Gastroesophageal sphincter (tissue), 4 donors: ENCODE measurements around the gene FANCC. TPM values are rescaled to one million over a fixed set of nuclear protein-coding genes. Genes with fewer than 3 reads are reported as not detected.

Experiments
- ATAC-seq: fragments of 150-250 bp; one replicate; pipeline ENCODE4 v1.9.1; 2016; ENCODE audit warnings: mild to moderate bottlenecking, moderate library complexity
- H3K27ac ChIP-seq, 4 donors: fragments of 200-600 bp; sonication (generic) in 3 of 4; 1 replicate in 3 of 4; 2 replicates in 1 of 4; pipeline ENCODE4 v1.5.1; 2016 to 2019
- H3K27me3 ChIP-seq: fragments of 200-600 bp; sonication (generic); one replicate; pipeline ENCODE4 v1.5.1; 2019
- H3K36me3 ChIP-seq, 2 donors: fragments of 200-600 bp; sonication (generic); one replicate each; pipeline ENCODE4 v1.5.1; 2019; ENCODE audit warnings: control low read depth in 1 of 2
- H3K4me1 ChIP-seq, 3 donors: fragments of 200-600 bp; sonication (generic); 1 replicate in 2 of 3; 2 replicates in 1 of 3; pipeline ENCODE4 v1.5.1; 2016 to 2019; ENCODE audit warnings: control low read depth in 2 of 3
- H3K4me3 ChIP-seq, 2 donors: fragments of 200-600 bp; sonication (generic); one replicate each; pipeline ENCODE4 v1.5.1; 2019; ENCODE audit warnings: mild to moderate bottlenecking in 1 of 2, moderate library complexity in 1 of 2
- H3K9me3 ChIP-seq, 3 donors: fragments of 200-600 bp; sonication (generic); one replicate each; pipeline ENCODE4 v1.5.1; 2017 to 2019; ENCODE audit warnings: control low read depth in 2 of 3
- CTCF ChIP-seq, 4 experiments: fragments of 200-600 bp in 2 of 4; fragments of 450-650 bp in 2 of 4; sonication (generic) in 1 of 4; IDR thresholded peaks; one replicate each; pipeline ENCODE4 v1.5.1; 2017 to 2019; ENCODE audit warnings: antibody characterized with exemption in 4 of 4, mild to moderate bottlenecking in 2 of 4, moderate library complexity in 2 of 4
- EP300 ChIP-seq: sonication (generic); formaldehyde crosslinking; IDR thresholded peaks from one replicate; pipeline ENCODE4 v1.6.1; 2017; ENCODE audit warnings: antibody characterized with exemption, mild to moderate bottlenecking
- POLR2A ChIP-seq, 2 donors: fragments of 450-650 bp; IDR thresholded peaks; one replicate each; pipeline ENCODE4 v1.6.1; 2017; ENCODE audit warnings: antibody characterized with exemption in 2 of 2, mild to moderate bottlenecking in 2 of 2, moderate library complexity in 1 of 2
- POLR2AphosphoS5 ChIP-seq: sonication (generic); formaldehyde crosslinking; IDR thresholded peaks from one replicate; pipeline ENCODE4 v1.6.1; 2017; ENCODE audit warnings: antibody characterized with exemption
- WGBS, 2 donors: methylation state at CpG; one replicate each; pipeline ENCODE4 v1.1.5; 2018; ENCODE audit warnings: low coverage in 1 of 2; 5-methylcytosine and 5-hydroxymethylcytosine counted together
- total RNA-seq, 4 donors: library from RNA; depleted of rRNA; stranded (reverse); fragments of >200 nt; gene quantifications; one replicate each; pipeline ENCODE4 v1.1.0, GENCODE V29; 2016

The FANCC gene
- total RNA-seq, 4 donors from 2014 or later = 4.9 to 9.4 (median 7.4) TPM

GRCh38 chr9:95095641-95096355 lies 221.7 kb downstream of the FANCC start:
- Histone ChIP-seq H3K9me3 (no peaks in the 10 kb centered on the region), H3K27ac (peak overlapping the region in 3 of 4 donors; percentile 64 to 89 (median 87)), H3K27me3 (no peaks in the 10 kb centered on the region), H3K36me3 (peaks cover 0 to 27% of the 10 kb centered on the region in 2 donors), H3K4me3 (no peak overlapping the region), H3K4me1 (peaks cover 8 to 94% (median 31%) of the 10 kb centered on the region in 3 donors)
- WGBS, 2 donors = 78% methylated on average over 13 of the region's 22 CpGs; no CpG with 5 or more reads in 1 of the 2 donors
- ATAC-seq = no peak
- TF ChIP-seq CTCF (IDR thresholded peaks at IDR 0.05) (no peak), EP300 (no peak), POLR2AphosphoS5 (no peak), POLR2A (IDR thresholded peaks at IDR 0.05) (no peak)

- H3K27ac ChIP-seq = peak overlapping the region in 2 of 4 donors; percentile 87 to 89
- WGBS, 2 donors = 52 to 74% methylated on average over 5 to 6 of the region's 10 CpGs
- no peak overlapping the region for H3K4me3 ChIP-seq
- no peaks in the 10 kb centered on the region for H3K9me3 ChIP-seq
- no peaks in the 10 kb centered on the region for H3K27me3 ChIP-seq
- TF ChIP-seq EP300 (no peak), POLR2A (IDR thresholded peaks at IDR 0.05) (no peak), CTCF (IDR thresholded peaks at IDR 0.05) (no peak), POLR2AphosphoS5 (no peak)
- peaks cover 8 to 94% (median 46%) of the 10 kb centered on the region in 3 donors for H3K4me1 ChIP-seq
- no peak for ATAC-seq
- H3K36me3 ChIP-seq = peaks cover 0 to 20% of the 10 kb centered on the region in 2 donors
Measured at GRCh38 chr9:95094002-95094401, 223.5 kb downstream of the FANCC start.

- Histone ChIP-seq H3K4me1 (peaks cover 8 to 94% (median 51%) of the 10 kb centered on the region in 3 donors), H3K9me3 (no peaks in the 10 kb centered on the region), H3K27me3 (no peaks in the 10 kb centered on the region), H3K36me3 (peaks cover 0 to 22% of the 10 kb centered on the region in 2 donors), H3K4me3 (no peak overlapping the region), H3K27ac (peak overlapping the region in 3 of 4 donors; percentile 39 to 89 (median 87))
- WGBS, 2 donors = 84% methylated on average over 6 of the region's 16 CpGs; no CpG with 5 or more reads in 1 of the 2 donors
- no peak for ATAC-seq
- TF ChIP-seq CTCF (IDR thresholded peaks at IDR 0.05) = no peak
- TF ChIP-seq POLR2AphosphoS5 = no peak
- TF ChIP-seq EP300 = no peak
- no peak for TF ChIP-seq POLR2A (IDR thresholded peaks at IDR 0.05)
Measured at GRCh38 chr9:95093586-95093985, 223.9 kb downstream of the FANCC start.

- peaks cover 8 to 97% (median 57%) of the 10 kb centered on the region in 3 donors for H3K4me1 ChIP-seq
- 25 to 33% methylated on average over 3 to 9 of the region's 19 CpGs for WGBS, 2 donors
- H3K9me3 ChIP-seq = no peaks in the 10 kb centered on the region
- peak; percentile 1 for ATAC-seq
- peak overlapping the region; percentile 45 to 89 (median 81) for H3K27ac ChIP-seq
- no peak overlapping the region for H3K4me3 ChIP-seq
- peaks cover 0 to 32% of the 10 kb centered on the region in 2 donors for H3K36me3 ChIP-seq
- H3K27me3 ChIP-seq = no peaks in the 10 kb centered on the region
- TF ChIP-seq EP300 = no peak
Measured at GRCh38 chr9:95092262-95093072, 225.0 kb downstream of the FANCC start.

GRCh38 chr9:95091601-95092261 lies 225.8 kb downstream of the FANCC start:
- H3K27ac ChIP-seq = peak overlapping the region; percentile 45 to 89 (median 81)
- H3K27me3 ChIP-seq = no peaks in the 10 kb centered on the region
- H3K4me1 ChIP-seq = peaks cover 8 to 100% (median 58%) of the 10 kb centered on the region in 3 donors
- H3K4me3 ChIP-seq = no peak overlapping the region
- WGBS, 2 donors = 24 to 40% methylated on average over 2 to 5 of the region's 12 CpGs
- H3K9me3 ChIP-seq = no peaks in the 10 kb centered on the region
- TF ChIP-seq EP300 (no peak), POLR2AphosphoS5 (no peak), CTCF (IDR thresholded peaks at IDR 0.05) (no peak), POLR2A (IDR thresholded peaks at IDR 0.05) (no peak)
- no peak for ATAC-seq
- peaks cover 0 to 30% of the 10 kb centered on the region in 2 donors for H3K36me3 ChIP-seq
